ENCODE measurements around the gene TTLL12.

TTLL12 gene

DNA sequence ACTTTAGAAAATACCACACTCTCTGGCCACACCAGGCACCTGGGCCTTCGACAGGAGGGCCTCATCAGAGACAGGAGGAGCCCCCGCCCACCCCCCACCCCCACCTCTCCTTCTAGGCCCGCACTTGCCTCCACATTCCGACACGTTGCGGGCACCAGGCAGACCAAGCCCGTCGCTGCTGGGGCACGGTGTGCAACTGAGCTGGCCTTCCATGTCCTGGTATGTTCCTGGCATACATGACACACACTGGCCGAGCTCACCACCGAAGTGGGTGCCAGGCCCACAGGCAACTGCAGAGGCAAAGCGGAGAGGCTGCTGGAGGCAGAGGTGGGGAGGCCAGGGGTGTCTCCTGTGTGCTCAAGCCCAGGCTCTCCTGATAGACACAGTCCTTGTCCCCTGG lies 27.0 kb upstream of the TTLL12 start:
- DNase-seq (ENCODE audit: low read depth in 2 of 2): no peak

DNA sequence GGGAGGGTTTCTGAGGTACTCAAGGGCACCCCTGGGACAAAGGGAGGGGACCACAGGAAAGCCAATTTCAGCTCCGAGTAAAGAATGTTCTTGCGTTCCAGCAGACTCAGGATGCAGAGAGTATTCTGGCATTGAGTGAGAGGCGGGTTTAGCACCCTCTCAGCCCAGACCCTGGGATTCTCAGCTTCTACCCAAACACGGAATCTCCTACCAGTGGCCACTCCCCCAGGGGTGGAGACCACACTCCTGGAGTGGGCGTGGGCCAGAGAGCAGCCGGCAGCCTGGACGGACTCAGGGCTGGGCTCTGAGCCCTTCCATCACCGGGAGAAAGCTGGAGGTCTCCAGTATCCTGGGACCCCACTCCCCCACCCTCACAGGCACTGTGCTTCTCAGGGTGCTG lies 26.1 kb upstream of the TTLL12 start:
- no peak for DNase-seq (ENCODE audit: low read depth in 2 of 2)

DNA sequence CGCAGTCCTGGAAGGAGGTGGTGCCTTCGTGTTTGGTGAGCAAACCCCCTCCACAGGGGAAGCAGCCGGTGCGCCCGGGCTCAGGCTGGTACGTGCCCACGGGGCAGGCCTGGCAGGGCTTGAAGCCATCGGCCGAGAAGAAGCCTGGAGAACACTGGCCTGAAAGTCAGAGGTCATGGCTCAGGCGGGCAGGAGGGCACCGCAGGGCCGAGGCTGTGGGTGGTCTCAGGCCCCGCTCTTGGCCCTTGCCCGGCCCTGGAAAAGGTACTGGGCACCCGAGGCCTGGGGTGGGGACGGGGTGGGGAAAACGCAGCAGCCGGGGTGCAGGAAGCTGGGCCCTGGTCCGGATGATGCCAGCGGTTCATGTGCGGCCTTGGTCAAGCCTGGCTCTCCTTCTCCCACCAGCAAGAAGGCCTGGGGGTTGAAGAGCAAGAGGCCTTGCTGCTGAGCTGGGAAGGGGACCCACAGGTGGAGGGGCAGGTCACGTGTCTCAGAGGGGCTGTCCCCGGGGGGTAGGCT lies 25.6 kb upstream of the TTLL12 start:
- DNase-seq (ENCODE audit: low read depth in 2 of 2): no peak

DNA sequence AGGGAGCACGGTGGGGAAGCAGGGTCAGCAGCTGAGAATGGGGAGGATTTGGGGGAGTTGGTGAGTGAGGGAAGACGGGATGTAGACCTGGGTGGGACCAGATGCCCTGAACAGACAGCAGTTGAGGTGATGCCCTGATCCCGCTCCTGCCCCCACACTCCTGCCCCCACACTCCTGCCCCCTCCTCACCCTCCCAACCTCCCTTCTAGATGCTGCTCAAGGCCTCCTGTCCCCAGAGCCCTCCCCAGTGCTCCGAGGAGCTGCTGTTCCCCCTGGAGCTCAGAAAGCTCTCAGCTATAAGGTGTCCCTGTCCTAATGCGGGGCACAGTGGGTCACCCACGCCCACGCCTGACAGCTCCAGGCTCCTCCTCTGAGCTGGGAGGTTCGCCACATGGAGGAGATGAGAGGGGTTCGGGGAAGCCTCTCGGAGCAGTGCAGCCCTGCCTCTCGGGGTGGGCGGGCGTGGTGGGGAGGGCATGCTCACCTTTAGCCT lies 25.1 kb upstream of the TTLL12 start:
- DNase-seq (ENCODE audit: low read depth in 2 of 2): no peak

DNA sequence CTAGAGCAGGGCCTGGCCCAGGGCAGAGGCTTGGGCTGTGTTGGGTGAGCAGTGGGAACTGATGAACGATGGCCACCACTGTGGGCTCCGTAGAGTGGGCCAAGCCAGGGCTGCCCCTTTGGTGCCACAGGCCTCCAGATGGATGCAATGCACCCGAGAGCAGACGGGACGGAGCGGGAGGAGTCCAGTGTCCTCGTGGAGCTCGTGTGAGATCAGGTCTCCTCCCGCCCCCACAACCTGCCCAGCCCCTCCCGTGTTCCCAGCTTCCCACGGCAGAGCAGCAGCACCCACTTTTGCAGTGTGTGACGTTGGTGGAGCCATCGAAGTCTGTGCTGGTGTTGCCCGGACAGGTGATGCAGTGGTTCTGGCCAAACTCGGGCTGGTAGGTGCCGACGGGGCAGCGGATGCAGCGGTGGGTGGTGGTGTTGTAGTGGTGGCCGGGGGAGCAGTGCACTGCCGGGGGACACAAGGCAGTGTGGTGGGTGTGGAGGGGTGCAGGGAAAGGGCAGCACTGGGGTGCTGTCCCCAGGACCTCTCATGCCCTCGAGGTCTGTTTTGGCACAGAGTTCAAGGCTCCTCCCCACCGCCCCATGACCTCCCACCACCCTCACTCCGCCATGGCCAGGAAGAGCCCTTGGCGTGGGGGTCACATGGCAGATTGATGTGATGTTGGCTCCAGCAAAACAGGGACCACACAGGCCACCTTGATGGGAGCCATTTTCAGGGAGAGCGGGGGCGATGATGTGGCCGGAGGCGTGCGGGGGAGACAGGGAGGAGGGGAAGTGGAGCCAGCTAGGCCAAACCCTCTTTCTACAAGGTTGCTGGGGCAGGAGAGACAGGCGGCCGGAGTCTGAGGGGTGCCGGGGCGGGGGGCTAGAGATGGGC lies 23.9 kb upstream of the TTLL12 start:
- DNase-seq (ENCODE audit: low read depth in 2 of 2): no peak

DNA sequence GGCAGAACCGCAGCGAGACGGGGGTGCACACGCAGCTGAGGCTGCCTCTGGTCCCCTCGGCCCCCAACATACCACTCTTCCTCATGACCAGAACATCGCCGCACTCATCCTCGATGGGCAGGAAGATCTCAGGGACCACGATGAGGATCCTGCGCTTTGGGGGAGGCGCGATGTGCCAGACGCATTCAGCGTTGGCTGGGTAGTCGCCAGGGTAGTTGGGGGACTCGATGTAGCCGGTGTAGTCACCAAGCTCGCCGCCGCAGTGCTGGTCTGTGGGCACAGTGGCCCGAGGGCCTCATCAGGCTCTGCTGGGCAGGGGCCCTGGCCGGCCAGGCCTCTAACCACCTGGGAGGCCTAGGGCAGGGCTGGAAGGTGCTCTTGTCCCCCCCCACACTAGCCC lies 23.0 kb upstream of the TTLL12 start:
- no peak for DNase-seq (ENCODE audit: low read depth in 2 of 2)

DNA sequence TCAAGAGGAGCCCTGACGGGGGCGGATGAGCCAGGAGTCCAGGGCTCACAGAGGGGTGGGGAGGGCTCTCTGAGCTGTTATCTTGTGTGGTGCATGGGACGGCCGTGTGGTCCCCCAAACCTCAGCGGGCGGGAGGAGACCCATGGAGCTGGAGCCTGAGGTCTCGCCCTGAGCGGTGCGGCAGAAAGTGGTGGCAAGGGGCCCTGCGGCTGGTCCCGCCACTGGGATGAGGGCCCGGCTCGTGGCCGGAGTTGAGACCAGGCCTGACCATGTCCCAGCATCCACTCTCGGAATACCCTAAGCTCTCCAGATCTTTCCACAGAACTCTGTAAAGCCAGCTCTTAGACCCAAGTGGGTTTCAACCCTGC lies 22.6 kb upstream of the TTLL12 start:
- no peak for DNase-seq (ENCODE audit: low read depth in 2 of 2)

DNA sequence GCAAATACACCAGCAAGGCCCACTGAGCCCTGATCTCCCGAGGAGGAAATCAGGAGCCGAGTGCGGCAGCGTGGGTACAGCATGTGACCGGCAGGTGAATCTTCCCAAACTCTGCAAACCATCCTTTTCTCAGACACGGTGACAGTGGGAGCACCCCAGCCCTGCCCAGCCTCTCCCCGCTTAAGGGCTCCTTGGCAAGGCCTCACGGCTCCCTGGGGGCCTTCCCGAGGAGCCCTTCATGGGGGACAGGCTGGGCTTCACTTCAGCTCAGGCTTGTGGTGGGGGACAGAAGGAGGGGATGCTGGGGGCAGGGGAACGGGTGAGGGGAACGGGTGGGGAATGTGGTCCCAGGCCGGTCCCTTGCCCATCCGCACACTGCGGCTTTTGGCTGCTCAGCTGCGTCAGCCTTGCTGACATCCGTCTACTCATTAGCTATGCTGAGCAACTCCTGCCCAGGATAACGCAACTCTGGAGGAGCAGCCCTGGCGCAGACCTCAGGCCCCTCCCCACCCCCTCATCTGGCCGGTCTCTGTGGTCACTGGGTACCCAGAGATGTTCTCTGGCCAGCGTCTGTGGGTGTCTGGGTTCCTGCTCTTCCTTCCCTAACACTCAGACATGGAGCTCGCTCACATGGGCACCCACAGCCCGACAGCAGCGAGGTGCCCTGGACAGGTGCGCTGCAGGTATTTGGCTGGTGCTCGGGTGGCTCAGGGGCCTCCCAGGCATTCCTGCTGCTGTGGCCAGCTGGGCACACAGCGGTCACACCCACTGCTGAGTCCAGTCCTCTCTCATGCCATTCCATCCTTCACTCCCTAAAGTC lies 22.0 kb upstream of the TTLL12 start:
- DNase-seq (ENCODE audit: low read depth in 2 of 2): no peak

DNA sequence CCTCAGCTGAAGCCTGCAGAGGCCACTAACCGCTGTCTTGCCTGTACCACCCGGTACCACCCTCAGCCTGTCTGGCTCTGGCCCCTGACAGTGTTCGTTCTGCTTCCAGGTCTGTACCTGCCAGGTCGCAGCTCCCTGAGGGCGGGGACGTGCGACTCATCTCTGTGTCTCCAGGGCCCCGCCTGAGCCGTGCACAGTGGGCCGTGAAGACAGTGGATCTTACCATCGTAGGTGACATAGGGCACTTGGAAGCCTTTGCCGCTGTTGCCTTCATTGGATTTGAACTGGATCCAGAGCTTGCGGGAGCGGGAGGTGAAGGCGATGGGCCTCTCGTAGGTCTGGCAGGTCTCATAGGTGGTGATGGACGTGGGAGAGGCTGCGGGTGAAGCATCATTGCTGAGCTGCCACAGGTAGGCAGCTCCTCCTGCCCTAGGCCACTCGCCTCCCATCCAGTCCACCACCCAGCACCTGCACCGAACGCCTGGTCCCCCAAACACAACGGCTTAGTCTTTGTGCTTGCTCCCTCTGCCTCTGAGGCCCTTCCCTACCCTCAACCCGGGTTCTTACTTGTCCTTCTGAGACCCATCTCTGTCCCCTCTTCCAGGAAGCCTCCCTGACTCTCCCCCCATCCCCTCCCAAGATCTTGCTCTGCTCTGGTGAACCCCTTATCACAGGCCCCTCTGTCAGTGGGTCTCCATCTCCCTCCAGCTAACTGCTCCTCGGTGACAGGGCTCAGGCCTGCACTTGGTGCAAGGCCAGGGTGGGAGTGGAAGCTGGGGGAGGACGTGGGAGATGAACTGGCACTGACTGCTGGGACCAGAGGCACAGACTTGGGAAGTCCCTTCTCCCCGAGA lies 21.1 kb upstream of the TTLL12 start:
- DNase-seq (ENCODE audit: low read depth in 2 of 2): no peak

DNA sequence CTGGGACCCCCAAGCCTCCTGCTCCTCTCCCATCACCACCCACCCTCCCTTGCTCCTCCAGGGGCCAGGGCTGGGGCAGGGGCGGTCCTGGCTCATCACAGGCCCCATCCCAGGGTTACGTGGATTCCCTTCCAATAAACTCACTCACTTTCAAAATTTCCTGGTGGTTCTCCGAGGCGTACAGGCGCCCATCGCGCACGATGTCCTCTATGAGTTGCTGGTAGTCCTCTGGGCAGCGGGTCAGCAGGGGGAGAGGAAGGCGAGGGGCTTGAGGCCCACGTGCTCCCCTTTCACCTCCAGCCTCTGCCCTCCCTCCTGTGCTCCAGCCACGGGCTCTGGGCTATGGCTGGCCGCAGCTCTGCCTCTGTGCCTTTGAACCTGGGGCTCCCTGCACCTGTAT lies 20.5 kb upstream of the TTLL12 start:
- DNase-seq (ENCODE audit: low read depth in 2 of 2): no peak

DNA sequence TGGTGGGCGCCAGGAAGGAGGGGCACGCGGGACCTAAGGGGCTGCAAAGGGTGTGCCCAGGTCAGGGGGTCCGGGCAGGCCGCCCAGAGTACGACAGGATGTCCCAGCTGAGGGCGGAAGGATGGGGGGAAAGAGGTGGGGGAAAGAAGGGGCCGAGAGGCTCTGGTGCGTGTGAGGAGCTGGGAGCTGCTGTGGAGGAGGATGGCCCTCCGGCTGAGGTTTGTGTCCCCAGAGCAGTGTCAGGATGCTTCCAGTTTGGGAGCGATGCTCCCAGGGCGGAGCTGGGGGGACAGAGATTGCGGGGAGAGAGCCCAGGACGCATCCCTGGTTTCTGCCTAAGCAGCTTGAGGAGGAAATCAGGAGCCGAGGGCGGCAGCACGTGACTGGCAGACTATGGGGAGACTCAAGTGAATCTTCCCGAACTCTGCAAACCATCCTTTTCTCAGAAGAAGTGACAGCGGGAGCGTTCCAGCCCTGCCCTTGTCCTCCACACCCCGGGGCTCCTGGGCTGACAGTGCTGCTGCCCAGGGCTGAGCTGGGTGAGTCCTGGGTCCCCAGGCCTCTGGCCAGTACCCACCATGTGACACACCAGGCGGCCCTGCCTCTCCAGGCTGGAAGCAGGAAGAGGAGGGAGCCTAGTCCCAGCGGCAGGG lies 19.7 kb upstream of the TTLL12 start:
- DNase-seq (ENCODE audit: low read depth in 2 of 2): no peak

DNA sequence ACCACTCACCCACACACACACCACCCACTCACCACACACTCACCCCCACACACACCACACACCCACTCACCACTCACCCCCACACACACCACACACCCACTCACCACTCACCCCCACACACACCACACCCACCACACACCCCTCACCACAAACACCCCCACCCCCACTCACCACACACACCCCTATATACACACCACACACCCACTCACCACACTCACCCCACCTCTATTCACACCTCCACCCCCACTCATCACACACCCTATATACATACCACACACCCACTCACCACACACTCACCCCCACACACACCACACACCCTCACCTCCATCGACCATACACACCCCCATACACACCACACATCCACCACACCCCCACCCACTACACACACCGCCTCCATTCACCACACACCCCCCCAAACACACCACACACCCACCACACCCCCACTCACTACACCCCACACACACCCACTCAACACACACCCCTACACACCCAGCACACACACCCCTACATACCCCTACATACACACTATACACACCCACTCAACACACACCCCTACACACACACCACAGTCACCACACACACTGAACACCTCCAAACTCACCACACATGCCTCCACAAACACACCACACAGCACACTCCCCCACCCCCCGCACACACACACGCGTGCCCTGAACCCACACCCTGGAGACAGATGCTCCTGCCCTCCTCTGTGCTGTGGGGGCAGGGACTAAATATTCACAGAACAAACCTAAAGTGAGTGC lies 19.0 kb upstream of the TTLL12 start:
- no peak for DNase-seq (ENCODE audit: low read depth in 2 of 2)

DNA sequence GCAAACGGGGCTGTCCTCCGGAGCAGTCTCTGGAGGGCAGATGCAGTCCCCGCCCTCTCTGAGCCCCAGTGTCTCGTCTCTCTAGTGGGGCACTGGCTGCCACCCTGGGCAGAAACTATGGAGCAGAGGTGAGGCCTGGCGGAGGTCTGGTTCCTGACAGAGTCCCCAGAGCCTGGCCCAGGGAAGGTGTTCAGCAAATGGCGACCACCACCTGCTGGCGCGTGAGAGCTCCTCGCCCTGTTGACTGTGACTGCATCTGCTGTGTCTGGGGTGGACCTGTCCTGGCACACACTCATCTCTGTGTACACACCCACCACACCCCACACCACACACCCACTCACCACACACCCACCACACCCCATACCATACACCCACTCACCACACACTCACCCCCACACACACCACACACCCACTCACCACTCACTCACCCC lies 18.3 kb upstream of the TTLL12 start:
- DNase-seq (ENCODE audit: low read depth in 2 of 2): no peak

DNA sequence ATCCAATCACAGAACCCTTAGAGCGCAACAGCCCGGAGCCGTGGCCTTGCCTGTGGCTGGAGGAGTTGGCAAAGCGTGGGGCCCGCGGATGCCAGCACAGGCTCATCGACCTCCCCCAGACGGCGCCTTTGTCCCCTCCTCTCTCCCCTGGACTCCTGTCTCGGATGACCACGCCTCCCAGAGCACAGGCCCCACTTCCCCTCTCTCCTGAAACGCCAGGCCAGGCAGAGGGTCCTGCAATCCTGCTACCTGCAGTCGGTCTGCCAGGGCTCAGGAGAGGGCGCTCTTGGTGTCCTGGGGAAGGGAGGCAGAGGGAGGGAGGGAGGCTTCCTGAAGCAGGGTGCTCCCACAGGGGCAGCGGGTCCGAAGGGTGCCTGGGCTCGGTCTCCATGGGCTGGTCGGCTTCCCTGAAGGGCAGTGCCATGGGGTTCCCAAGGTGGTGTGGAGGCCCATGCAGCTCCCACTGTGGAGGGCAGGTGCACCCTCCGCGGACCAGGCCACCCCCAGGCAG lies 16.6 kb upstream of the TTLL12 start:
- DNase-seq (ENCODE audit: low read depth in 2 of 2): no peak

DNA sequence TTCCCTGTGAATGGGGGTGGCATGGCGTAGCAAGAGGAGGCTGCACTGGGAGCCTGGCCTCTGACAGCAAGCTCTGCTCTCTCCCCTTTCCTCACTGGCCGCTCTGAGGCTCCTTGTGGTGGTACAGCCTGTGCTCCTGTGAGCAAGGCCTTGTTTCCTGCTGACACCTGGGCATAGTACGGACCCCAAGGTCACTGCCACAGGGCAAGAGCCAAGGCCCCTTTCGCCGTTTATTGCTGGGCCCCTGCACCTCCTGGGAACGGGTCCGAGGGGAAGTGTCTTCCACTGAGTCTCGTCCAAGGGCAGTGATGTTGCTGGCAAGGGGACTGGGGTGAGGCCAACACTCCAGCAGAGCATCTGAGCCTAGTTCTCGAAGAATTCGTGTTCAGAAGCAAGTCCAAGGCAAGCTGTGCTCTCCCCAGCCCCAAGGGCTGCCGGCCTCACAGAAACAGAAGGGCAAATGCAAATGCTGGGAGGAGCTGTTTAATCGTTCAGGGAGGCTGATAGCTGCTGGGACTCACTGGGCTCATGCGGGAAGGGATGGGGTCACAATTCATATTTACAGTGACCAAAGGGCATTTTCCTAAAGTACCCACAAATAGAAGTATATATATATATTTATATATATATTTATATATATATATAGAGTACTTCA lies 15.9 kb upstream of the TTLL12 start:
- DNase-seq (ENCODE audit: low read depth in 2 of 2): no peak

DNA sequence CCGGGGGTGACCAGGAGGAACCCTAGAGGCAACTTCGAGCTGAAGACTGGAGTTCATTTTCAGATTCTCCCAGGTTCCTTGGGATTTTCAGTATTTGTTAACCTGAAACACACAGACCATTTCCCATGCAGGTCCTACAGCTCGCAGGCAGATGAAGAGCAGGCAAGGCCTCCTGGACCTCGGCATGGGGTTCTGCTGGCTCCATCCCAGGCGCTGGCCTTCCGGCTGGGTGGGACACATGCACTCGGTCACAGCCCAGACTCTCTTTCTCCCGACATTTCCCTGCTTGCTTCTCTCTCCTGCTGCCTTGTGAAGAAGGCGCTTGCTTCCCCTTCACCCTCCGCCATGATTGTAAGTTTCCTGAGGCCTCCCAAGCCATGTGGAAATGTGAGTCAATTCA lies 15.4 kb upstream of the TTLL12 start:
- no peak for DNase-seq (ENCODE audit: low read depth in 2 of 2)

DNA sequence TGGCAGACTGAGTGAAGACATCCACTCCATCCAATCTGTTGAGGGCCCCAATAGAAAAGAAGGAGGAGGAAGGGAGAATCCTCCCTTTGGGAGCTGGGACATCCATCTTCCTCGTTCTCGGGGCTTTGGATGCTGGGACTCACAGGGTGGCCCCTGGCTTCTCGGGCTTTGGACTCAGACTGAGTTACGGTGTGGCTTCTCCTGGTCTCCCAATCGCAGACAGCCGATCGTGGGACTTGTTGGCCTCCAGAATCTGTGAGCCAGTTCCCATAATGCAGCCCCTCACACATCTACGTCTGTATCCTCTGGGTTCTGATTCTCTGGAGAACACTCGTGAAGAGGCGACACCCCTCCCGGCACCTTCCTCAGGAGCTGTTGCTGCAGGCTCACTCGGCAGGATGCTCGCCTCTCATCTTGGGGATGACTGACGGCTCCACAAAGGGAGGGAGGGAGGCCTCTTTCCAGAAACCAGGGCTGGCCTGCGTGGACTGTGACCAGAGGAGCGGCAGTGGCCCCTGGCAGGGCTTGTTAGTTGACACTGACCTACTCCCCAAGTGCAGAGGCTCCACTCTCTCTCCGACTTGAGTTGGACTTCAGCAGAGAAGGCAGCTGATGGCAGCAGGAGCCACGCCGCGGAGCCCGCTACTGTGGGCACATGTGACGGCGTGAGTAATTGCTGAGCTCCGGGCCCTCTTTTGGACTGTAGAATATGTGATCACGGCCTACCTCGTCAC lies 14.7 kb upstream of the TTLL12 start:
- no peak for DNase-seq (ENCODE audit: low read depth in 2 of 2)

DNA sequence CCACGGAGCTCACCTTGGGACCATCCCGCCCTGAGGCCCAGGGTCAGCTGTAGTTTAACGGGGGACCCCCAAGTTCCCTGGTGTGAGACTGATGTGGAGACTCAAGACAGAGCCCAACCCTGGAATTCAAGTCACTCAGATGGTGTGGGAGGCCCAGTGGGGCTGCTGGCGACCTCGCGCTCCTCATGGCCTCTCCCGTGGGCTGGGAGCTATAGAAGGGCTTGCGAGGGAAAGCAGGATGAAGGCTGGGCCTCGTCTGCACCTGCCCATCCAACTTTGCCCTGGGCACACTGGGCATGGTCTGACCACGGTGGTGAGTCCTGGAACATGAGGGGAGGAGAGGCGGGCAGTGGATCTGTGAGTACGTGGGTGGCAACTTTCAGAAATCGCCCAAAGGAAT lies 13.6 kb upstream of the TTLL12 start:
- no peak for DNase-seq (ENCODE audit: low read depth in 2 of 2)

DNA sequence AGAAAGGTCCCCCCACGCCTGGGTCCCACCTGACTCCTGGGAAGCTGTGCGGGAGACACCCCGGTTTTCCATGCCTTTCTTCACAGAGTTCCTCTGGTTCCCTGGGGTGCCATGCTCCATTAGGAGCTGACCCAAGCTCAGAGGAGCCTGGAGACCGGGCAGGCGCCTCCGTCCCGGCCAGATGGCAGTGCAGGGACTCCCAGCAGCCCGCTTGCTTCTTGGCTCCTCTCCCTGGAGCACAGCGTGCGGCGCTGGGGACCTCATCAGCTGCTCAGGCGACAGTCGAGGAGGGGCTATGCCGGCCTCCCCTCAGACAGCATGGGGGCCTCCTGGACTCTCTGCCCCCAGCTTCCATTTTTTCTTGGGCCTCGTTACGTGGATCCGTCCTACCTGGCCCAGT lies 13.1 kb upstream of the TTLL12 start:
- DNase-seq (ENCODE audit: low read depth in 2 of 2): no peak
